Transverse colon (tissue), 4 donors: ENCODE measurements around the gene IL17RD. TPM values are rescaled to one million over a fixed set of nuclear protein-coding genes. Genes with fewer than 3 reads are reported as not detected.

Experiments used
- DNase-seq: peaks from one replicate; pipeline ENCODE4 v3.0.0-alpha.2; 2019
- H3K27ac ChIP-seq, 4 donors: fragments of 200-600 bp; sonication (generic); 2 replicates each; pipeline ENCODE4 v1.5.1; 2016 to 2018; ENCODE audit warnings: inconsistent platforms in 4 of 4
- H3K27me3 ChIP-seq: fragments of 200-600 bp; sonication (generic); 2 replicates; pipeline ENCODE4 v1.5.1; 2017; ENCODE audit warnings: inconsistent platforms
- H3K36me3 ChIP-seq, 4 donors: fragments of 200-600 bp; sonication (generic); 2 replicates each; pipeline ENCODE4 v1.5.1; 2017 to 2019; ENCODE audit warnings: inconsistent platforms in 4 of 4
- H3K4me1 ChIP-seq, 4 donors: fragments of 200-600 bp; sonication (generic); 2 replicates each; pipeline ENCODE4 v1.5.1; 2017 to 2020; ENCODE audit warnings: inconsistent platforms in 4 of 4
- H3K4me3 ChIP-seq, 4 donors: fragments of 200-600 bp; sonication (generic); 1 replicate in 1 of 4; 2 replicates in 3 of 4; pipeline versions ENCODE4 v1.5.1 to v1.6.1; 2017 to 2019; ENCODE audit warnings: inconsistent platforms in 4 of 4
- H3K9me3 ChIP-seq, 2 donors: fragments of 200-600 bp; sonication (generic); 2 replicates each; pipeline ENCODE4 v1.5.1; 2017 to 2019; ENCODE audit warnings: inconsistent platforms in 2 of 2
- EP300 ChIP-seq: sonication (generic); formaldehyde crosslinking; IDR thresholded peaks from one replicate; pipeline ENCODE4 v1.6.1; 2017; ENCODE audit warnings: antibody characterized with exemption, low read depth
- POLR2A ChIP-seq: fragments of 450-650 bp; IDR thresholded peaks from one replicate; pipeline ENCODE4 v1.6.1; 2016; ENCODE audit warnings: antibody characterized with exemption, mild to moderate bottlenecking, moderate library complexity
- POLR2AphosphoS5 ChIP-seq, 3 donors: sonication (generic); formaldehyde crosslinking; IDR thresholded peaks; one replicate each; pipeline ENCODE4 v1.6.1; 2016; ENCODE audit warnings: antibody characterized with exemption in 3 of 3
- WGBS, 2 donors: methylation state at CpG; one replicate each; pipeline ENCODE4 v1.1.5; 2018; ENCODE audit warnings: low coverage in 1 of 2; 5-methylcytosine and 5-hydroxymethylcytosine counted together
- in situ Hi-C, 4 donors: fragments of 200-750 bp; cut with MboI; loops; one replicate each; pipeline versions ENCODE4 v1.15.0 to v1.15.1; 2017; ENCODE audit warnings: low sequenced_read_pairs in 3 of 4, low pct_ligation_motif_present in 1 of 4, low pct_unique_long_range_greater_than_20kb in 1 of 4
- intact Hi-C: fragments of 100-400 bp; cut with DNase I; formaldehyde crosslinking; loops from one replicate; pipeline ENCODE4 v1.15.1; 2023; ENCODE audit warnings: low total_unique reads
- total RNA-seq, 4 donors: library from RNA; depleted of rRNA; stranded (reverse); fragments of >200 nt; gene quantifications; one replicate each; pipeline ENCODE4 v1.1.0, GENCODE V29; 2016
- TF ChIP-seq, protein P1 (sequence below), 5 experiments: fragments of 200-600 bp in 3 of 5; fragments of 450-650 bp in 2 of 5; sonication (generic) in 3 of 5; IDR thresholded peaks; 1 replicate in 2 of 5; 2 replicates in 3 of 5; pipeline ENCODE4 v1.5.1; 2016 to 2017; ENCODE audit warnings: antibody characterized with exemption in 5 of 5, inconsistent platforms in 3 of 5, mild to moderate bottlenecking in 2 of 5, moderate library complexity in 1 of 5

Gene IL17RD
- total RNA-seq, 4 donors from 2014 or later: 1.9 to 40.4 (median 2.7) TPM

DNA sequence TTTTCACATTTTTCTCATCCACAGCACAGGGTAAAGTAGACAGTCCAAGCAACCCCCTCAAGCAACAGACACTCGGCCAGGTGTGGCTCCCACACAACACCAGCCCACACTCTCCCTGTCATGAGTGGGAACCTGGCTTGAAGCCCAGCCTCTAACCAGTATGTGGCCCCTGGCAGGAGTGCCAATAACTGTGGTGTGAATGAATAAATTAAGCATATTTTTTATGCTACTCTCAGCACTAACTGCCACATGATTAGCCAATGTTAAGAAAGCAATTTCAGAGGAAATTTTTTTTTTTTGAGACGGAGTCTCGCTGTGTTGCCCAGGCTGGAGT, 9.9 kb downstream of the IL17RD start:
- H3K4me3 ChIP-seq: no peak overlapping the region
- no peaks in the 10 kb centered on the region for H3K27me3 ChIP-seq
- H3K36me3 ChIP-seq: no peaks in the 10 kb centered on the region
- no peaks in the 10 kb centered on the region for H3K9me3 ChIP-seq
- H3K4me1 ChIP-seq: peaks cover 2 to 22% (median 20%) of the 10 kb centered on the region in 4 donors
- intact Hi-C loops (no loop called here), in situ Hi-C loops (no loop called here)
- no peak overlapping the region for H3K27ac ChIP-seq
- TF ChIP-seq POLR2A (no peak), POLR2AphosphoS5 (IDR thresholded peaks at IDR 0.05) (no peak), EP300 (no peak)
- TF ChIP-seq, protein P1, sequence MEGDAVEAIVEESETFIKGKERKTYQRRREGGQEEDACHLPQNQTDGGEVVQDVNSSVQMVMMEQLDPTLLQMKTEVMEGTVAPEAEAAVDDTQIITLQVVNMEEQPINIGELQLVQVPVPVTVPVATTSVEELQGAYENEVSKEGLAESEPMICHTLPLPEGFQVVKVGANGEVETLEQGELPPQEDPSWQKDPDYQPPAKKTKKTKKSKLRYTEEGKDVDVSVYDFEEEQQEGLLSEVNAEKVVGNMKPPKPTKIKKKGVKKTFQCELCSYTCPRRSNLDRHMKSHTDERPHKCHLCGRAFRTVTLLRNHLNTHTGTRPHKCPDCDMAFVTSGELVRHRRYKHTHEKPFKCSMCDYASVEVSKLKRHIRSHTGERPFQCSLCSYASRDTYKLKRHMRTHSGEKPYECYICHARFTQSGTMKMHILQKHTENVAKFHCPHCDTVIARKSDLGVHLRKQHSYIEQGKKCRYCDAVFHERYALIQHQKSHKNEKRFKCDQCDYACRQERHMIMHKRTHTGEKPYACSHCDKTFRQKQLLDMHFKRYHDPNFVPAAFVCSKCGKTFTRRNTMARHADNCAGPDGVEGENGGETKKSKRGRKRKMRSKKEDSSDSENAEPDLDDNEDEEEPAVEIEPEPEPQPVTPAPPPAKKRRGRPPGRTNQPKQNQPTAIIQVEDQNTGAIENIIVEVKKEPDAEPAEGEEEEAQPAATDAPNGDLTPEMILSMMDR (IDR thresholded peaks at IDR 0.05): no peak
- no peak for DNase-seq
- WGBS, 2 donors: 67 to 89% methylated on average over 1 to 3 of the region's 3 CpGs

DNA sequence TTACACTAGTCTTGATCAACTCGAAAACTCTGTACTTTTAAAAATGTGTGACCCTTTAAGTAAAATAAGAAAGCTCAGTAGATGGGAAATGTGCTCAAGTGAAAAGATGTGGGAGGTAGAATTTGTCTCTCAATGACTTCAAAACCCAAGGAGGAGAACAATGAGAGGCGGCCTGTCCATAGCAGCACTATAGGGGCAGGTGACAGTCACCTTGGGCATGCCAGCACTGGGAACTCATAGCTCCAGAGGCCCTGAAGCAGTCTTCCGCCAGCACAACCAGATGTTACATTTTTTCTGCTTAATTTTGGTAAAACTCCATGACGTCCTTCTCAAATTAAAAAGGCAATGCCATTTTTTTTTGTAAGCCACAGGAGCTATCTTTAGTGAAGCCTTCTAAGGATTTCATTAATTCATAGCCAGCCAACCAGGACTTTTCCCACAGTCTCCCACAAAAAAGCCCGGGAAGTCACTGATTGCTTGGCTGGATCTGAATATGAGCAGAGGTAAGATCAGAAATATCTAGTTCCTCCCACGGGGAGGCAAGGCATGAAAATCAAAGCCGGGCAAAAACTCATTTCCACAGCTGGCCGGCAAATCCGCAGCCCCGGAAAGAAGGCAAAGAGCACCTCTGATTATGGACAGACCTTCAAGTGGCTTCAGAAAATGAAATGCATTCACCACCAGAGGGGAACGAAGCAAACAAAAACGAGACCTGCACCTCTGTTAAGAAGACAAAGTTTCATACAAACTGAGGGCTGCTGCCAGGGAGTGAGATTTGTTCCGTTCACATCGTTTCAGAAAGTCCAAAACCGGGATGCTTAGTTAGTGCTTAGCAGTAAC, 10.5 kb downstream of the IL17RD start:
- no peak overlapping the region for H3K27ac ChIP-seq
- no peak overlapping the region for H3K4me3 ChIP-seq
- H3K4me1 ChIP-seq: peaks cover 2 to 16% (median 15%) of the 10 kb centered on the region in 4 donors
- no peaks in the 10 kb centered on the region for H3K36me3 ChIP-seq
- H3K9me3 ChIP-seq: no peaks in the 10 kb centered on the region
- H3K27me3 ChIP-seq: no peaks in the 10 kb centered on the region
- DNase-seq: no peak
- intact Hi-C loops (no loop called here), in situ Hi-C loops (no loop called here)
- WGBS, 2 donors: 77 to 84% methylated on average over 6 to 15 of the region's 15 CpGs
- TF ChIP-seq EP300: no peak
- TF ChIP-seq, protein P1 (IDR thresholded peaks at IDR 0.05): no peak
- no peak for TF ChIP-seq POLR2AphosphoS5 (IDR thresholded peaks at IDR 0.05)
- no peak for TF ChIP-seq POLR2A

DNA sequence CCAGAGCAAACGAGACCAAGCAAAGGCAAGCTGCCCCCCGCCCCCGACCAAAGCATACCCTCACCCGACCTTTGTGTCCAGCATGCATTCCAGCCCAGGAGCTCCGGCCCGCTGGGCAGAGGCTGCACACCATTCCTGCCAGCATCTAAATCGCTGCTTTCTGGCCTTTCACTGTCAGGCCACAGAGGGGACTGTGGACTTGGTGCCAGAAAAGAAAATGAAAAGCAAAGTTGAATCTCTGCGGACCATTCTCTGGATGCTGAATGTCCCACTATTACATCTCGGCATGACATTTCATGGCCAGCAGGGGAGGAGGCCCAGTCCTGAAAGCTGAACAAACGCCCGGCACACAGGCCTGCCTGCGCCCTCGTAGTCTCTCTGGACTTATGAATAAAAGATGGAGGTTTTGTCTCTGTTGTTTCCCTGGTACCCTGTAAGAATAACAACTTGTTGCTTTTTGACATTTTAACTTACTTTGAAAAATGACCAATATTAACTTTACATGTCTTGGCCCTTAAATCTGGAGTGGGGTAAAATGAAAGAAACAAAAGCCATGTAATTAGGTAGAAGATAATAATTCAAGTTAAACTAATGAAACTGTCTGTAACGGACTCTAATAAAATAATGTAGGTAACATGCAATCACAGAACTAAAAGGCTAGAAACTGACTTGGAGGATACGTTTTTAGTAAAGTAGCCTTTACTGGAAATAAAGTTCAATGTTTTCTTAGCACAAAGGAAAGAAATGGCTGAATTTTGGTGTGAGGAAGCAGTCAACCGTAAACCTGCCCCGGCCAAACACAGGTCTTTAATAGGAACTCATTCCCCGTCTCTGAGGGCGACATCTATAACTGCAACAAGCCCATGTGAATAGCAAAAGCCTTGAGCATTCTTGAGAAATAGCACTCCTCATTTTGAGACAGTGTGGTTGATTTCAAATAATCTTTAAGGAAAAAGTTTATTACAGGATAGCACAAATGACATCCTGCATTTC, 12.7 kb downstream of the IL17RD start:
- no peak for DNase-seq
- Histone ChIP-seq H3K9me3 (no peaks in the 10 kb centered on the region), H3K27me3 (no peaks in the 10 kb centered on the region), H3K36me3 (no peaks in the 10 kb centered on the region), H3K4me1 (peaks cover 0 to 2% (median 0%) of the 10 kb centered on the region in 4 donors), H3K27ac (peak overlapping the region in 2 of 4 donors; percentile 54 to 68), H3K4me3 (no peak overlapping the region)
- intact Hi-C loops: no loop called here
- TF ChIP-seq, protein P1 (IDR thresholded peaks at IDR 0.05): peak in 1 of 5 experiments; percentile 14
- no peak for TF ChIP-seq POLR2AphosphoS5 (IDR thresholded peaks at IDR 0.05)
- in situ Hi-C loops: no loop called here
- 76 to 81% methylated on average over 8 to 19 of the region's 19 CpGs for WGBS, 2 donors

- H3K27me3 ChIP-seq: no peaks in the 10 kb centered on the region
- DNase-seq: no peak
- no peaks in the 10 kb centered on the region for H3K36me3 ChIP-seq
- in situ Hi-C loops: no loop called here
- H3K27ac ChIP-seq: peak overlapping the region in 2 of 4 donors; percentile 54 to 68
- WGBS, 2 donors: 82 to 84% methylated on average over 2 to 3 of the region's 3 CpGs
- no peaks in the 10 kb centered on the region for H3K9me3 ChIP-seq
- no peak overlapping the region for H3K4me3 ChIP-seq
- intact Hi-C loops: no loop called here
- peaks cover 0 to 2% (median 0%) of the 10 kb centered on the region in 4 donors for H3K4me1 ChIP-seq
- TF ChIP-seq POLR2A: no peak
- no peak for TF ChIP-seq POLR2AphosphoS5 (IDR thresholded peaks at IDR 0.05)
- TF ChIP-seq EP300: no peak
- TF ChIP-seq, protein P1 (IDR thresholded peaks at IDR 0.05): no peak
Measured at GRCh38 chr3:57151749-57152148, 13.4 kb downstream of the IL17RD start.
